22Rv1 (cell line): Measurements from ENCODE around the gene APBA2.

Source experiments
- H3K27ac ChIP-seq: fragments of 450-650 bp; 2 replicates; pipeline ENCODE4 v1.5.1; 2017
- ZFX ChIP-seq: fragments of 450-650 bp; IDR thresholded peaks from 2 replicates; pipeline ENCODE4 v1.6.1; 2017; ENCODE audit warnings: antibody characterized with exemption, borderline replicate concordance
- TF ChIP-seq, protein P1 (sequence below): fragments of 450-650 bp; IDR thresholded peaks from 2 replicates; pipeline ENCODE4 v1.5.1; 2017; ENCODE audit warnings: mild to moderate bottlenecking

APBA2 gene

DNA sequence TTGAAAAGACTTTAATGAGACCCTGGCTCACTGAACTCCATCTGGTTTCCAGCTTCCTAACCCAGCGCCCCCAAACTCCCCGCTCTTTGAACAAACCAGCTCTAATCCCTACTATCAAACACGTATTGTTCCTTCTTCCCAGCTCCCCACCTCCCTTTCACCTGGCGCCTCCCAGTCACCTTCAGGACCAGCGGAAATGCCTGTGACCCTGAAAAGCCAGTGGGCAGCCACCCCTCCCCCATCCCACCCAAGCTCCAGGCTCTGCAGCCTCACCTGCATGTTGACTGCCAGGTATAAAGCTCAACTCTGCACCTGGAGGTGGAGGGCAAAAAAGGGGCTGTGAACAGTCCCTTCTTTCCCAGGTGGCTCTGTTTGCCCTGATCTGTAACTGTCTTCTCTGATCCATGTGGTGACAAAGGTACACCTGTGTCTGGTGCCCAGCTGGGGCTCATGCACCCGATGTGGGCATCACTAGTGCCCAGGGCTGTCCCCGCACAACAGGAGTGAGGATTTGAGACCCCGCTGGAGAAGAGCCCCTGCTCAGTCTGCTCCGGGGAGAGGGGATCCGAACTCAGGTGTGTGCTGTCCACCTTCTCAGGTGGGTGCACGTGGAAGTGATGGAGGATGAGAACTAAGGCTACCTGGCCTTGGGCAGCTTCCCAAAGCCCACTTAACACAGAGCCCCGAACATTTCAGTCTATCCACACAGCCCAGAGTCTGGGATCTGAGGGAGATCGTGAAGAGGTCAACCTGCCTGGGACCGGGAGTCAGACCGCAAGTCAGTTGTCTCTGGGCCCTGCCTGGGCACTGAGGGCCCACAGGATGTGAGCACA, 254.9 kb downstream of the APBA2 start:
- no peak for TF ChIP-seq ZFX
- TF ChIP-seq, protein P1, sequence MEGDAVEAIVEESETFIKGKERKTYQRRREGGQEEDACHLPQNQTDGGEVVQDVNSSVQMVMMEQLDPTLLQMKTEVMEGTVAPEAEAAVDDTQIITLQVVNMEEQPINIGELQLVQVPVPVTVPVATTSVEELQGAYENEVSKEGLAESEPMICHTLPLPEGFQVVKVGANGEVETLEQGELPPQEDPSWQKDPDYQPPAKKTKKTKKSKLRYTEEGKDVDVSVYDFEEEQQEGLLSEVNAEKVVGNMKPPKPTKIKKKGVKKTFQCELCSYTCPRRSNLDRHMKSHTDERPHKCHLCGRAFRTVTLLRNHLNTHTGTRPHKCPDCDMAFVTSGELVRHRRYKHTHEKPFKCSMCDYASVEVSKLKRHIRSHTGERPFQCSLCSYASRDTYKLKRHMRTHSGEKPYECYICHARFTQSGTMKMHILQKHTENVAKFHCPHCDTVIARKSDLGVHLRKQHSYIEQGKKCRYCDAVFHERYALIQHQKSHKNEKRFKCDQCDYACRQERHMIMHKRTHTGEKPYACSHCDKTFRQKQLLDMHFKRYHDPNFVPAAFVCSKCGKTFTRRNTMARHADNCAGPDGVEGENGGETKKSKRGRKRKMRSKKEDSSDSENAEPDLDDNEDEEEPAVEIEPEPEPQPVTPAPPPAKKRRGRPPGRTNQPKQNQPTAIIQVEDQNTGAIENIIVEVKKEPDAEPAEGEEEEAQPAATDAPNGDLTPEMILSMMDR, result no peak
- H3K27ac ChIP-seq, result no peak overlapping the region

DNA sequence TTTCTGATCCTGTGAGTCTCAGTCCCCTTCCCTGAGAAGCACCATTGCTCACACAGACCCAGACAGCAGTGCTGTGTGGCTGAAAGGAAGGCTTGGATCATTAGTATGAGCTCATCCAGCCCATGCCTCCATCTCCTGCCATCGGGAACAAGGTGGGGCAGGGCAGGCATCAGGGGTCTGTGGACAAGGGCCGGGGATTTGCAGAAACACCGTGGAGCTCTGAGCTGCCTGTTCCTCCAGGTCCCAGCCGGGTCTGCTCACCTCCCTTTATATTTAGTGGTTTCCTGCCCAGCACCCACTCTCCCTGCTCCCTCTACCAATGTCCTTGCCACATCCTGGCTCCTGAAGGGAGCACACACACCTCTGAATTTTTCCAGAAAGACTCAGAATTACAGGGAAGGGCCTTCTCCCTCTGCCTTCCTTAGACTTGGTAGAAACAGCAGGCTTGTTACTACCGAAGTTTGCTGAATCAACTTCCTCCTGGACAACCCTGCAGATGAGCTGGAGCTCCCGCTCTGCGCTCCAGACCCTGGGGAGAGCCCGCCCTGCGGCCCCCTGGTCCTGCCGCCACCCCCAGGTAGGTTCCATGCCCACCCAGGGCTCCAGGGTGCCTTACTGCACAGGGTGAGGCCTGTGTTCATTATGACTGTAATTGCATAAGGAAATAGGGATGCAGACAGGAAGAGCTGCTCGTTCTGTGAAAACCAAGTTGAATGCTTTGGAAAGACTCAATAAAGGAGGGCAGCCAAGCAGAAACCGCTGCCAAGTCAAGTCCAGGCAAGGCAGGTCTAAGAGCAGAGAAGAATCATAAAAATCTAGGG, 255.7 kb downstream of the APBA2 start:
- TF ChIP-seq ZFX, result no peak
- TF ChIP-seq, protein P1, result no peak
- H3K27ac ChIP-seq, result no peak overlapping the region

DNA sequence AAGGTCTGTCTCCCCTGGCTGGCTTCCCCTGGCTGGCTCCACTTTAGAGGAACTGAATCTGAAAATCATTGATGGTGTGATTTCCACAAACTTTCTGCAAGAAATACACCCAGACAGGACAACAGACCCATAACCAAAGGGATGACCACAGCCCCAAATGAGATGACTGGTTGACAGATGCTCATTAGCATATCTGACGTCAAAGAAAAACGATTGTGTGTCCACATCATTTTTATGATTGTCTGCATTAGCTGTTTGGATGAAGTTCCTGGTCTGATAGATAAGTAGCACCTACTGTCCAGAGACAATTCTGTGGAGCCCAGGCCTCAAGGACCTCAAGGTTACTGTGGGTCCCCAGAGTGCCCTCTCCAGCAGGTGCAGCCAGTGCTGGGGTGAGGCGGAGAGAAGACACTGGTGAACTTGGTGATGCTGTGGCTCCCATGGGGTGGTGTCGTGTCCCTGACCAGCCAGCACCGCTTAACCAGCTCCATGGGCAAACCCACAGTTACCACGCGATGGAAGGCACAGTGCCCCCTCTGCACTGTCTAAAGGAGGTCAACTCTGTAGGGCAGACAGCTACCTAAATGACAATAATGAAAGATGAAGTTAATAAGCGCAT, 256.5 kb downstream of the APBA2 start:
- H3K27ac ChIP-seq, result no peak overlapping the region
- no peak for TF ChIP-seq ZFX

DNA sequence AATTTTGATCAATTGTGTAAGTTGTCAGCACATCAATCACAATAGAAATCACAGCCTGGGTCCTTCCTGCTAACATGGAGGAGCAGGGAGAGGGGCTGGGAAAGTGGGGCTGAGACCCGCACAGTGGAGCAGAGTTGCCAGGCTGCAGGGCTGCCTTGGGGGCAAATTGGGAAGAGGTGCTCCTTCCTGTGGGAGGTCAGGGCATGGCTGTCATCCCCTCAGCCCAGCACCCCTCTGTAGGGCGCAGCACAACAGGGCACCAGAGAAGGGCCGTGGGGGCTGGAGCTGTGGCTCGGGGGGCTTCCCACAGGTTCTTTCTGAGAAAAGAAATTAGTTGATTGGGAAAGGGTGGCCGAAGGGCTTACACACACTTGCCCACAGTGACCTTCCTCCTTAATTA, 257.5 kb downstream of the APBA2 start:
- no peak overlapping the region for H3K27ac ChIP-seq
- TF ChIP-seq ZFX, result no peak
- TF ChIP-seq, protein P1, result no peak

DNA sequence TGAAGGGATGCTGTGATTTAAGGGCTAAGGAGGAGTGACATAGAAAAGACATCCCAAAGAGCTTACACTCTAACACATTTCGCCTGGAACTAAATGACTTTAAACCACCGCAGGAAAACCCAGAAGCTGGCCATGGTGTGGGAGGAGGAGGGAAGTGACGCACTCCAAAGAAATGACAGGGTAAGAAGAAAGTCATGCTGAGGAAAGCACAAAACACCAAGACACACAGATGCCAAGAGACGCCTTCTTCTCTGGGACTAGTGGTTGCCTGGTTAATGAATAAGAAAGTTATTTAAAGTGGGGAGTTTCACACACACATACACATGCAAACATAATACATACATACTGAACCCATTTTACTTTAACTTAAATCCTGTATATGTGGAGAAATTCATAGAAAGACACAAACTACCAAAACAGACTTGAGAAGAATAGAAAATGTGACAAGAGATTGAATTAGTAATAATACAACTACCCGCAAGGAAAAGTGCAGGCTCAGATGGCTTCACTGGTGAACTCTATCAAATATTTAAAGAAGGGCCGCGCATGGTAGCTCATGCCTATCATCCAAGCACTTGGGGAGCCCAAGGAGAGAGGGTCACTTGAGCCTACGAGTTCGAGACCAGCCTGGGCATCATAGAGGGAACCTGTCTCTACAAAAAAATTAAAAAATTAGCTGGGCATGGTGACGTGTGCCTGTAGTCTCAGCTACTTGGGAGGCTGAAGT, 258.3 kb downstream of the APBA2 start:
- no peak overlapping the region for H3K27ac ChIP-seq
- TF ChIP-seq ZFX, result no peak
- TF ChIP-seq, protein P1, result no peak

DNA sequence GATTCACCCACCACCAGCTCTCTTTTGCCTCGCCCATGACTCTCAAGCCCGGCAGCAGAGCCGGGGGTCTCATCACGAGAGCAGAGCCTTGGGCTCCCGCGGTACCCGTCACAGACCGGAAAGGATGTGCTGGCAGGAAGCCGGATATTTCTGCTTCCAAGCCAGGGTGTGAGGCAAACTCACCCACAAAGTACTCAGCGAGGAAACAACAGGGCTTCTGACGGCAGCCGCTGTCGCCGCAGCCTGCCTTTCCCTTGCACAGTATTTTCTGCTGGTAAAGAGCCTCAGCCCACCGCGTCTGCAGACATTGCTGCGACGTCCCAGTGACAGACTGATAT, 263.9 kb downstream of the APBA2 start:
- TF ChIP-seq ZFX, result no peak
- TF ChIP-seq, protein P1, result no peak
- H3K27ac ChIP-seq, result no peak overlapping the region
